ENCODE data around the gene MAB21L3.

The MAB21L3 gene

DNA sequence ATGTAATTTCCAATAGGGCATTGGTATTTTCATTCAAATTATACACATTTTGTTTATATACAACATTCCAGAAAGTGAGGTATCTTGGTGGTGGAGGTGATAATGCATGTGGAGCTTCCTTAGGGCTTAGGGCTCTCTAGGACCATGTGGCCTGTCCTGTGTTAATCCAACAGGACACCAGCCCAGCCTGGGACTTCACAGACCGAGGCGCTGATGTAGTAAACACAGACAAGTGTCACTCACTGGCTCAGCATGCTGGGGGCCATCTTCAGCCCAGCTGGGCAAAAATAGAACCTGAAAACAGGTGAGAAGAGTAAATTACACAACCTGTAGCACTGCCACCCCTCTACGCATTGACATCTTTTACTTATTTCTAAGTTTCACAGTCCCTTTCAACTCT, 66.7 kb downstream of the MAB21L3 start:
- TF ChIP-seq EZH2 (optimal IDR thresholded peaks at IDR 0.05; ENCODE audit: low read depth, low read length) (no peak), EZH2phosphoT487 (IDR thresholded peaks at IDR 0.05; ENCODE audit: low read length) (no peak)
- TF ChIP-seq, protein P1, sequence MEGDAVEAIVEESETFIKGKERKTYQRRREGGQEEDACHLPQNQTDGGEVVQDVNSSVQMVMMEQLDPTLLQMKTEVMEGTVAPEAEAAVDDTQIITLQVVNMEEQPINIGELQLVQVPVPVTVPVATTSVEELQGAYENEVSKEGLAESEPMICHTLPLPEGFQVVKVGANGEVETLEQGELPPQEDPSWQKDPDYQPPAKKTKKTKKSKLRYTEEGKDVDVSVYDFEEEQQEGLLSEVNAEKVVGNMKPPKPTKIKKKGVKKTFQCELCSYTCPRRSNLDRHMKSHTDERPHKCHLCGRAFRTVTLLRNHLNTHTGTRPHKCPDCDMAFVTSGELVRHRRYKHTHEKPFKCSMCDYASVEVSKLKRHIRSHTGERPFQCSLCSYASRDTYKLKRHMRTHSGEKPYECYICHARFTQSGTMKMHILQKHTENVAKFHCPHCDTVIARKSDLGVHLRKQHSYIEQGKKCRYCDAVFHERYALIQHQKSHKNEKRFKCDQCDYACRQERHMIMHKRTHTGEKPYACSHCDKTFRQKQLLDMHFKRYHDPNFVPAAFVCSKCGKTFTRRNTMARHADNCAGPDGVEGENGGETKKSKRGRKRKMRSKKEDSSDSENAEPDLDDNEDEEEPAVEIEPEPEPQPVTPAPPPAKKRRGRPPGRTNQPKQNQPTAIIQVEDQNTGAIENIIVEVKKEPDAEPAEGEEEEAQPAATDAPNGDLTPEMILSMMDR (IDR thresholded peaks at IDR 0.05; ENCODE audit: low read length) = no peak
- Histone ChIP-seq H4K20me1 (ENCODE audit: insufficient read depth, low read length) (no peaks in the 10 kb centered on the region), H3K79me2 (ENCODE audit: low read length) (no peaks in the 10 kb centered on the region)

DNA sequence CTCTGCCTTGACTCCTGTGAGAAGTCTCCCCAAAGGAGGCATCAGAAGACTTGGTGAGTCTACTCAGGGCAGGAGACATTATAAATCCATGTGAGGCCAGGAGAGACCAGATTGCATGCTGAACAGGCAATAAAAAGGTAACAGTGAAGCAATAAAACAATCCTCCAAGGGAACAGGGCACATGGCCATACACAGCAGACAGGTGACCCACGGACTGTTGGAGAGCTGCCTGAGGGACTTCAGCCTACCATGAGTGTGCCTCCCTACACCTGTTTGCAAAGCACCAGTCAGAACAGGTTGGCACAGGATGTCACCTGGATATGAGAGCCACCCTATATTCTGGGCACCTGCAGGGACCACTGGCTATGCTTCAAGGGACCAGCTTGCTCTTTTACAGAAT, 67.6 kb downstream of the MAB21L3 start:
- no peaks in the 10 kb centered on the region for H4K20me1 ChIP-seq (ENCODE audit: insufficient read depth, low read length)
- no peaks in the 10 kb centered on the region for H3K36me3 ChIP-seq (replicated peaks; ENCODE audit: insufficient read depth, low read length)
- no peak overlapping the region for H3K9ac ChIP-seq (ENCODE audit: low read length)
- H3K4me1 ChIP-seq (ENCODE audit: low read length) = no peaks in the 10 kb centered on the region
- H3K4me2 ChIP-seq (ENCODE audit: low read depth, low read length) = no peak overlapping the region
- no peaks in the 10 kb centered on the region for H3K79me2 ChIP-seq (ENCODE audit: low read length)
- H2AFZ ChIP-seq (ENCODE audit: low read length) = no peak overlapping the region
- no peak overlapping the region for H3K27ac ChIP-seq (ENCODE audit: low read length)
- H3F3A ChIP-seq (ENCODE audit: insufficient read depth, low read length) = no peaks in the 10 kb centered on the region
- H3K9me3 ChIP-seq (replicated peaks; ENCODE audit: insufficient read depth, low read length) = no peaks in the 10 kb centered on the region
- no peak for DNase-seq
- no peak overlapping the region for H3K4me3 ChIP-seq (ENCODE audit: low read length)
- TF ChIP-seq EZH2 (optimal IDR thresholded peaks at IDR 0.05; ENCODE audit: low read depth, low read length) (no peak), EZH2phosphoT487 (IDR thresholded peaks at IDR 0.05; ENCODE audit: low read length) (no peak)
- TF ChIP-seq, protein P1 (IDR thresholded peaks at IDR 0.05; ENCODE audit: low read length) = no peak
- no peaks in the 10 kb centered on the region for H3K27me3 ChIP-seq (replicated peaks; ENCODE audit: insufficient read depth, low read length)
- H3K9me2 ChIP-seq (replicated peaks; ENCODE audit: insufficient read depth, low read length) = no peaks in the 10 kb centered on the region

More for the DNA sequence above, 66.7 kb downstream of the MAB21L3 start:
- Histone ChIP-seq H3K27me3 (replicated peaks; ENCODE audit: insufficient read depth, low read length) (no peaks in the 10 kb centered on the region), H3K27ac (ENCODE audit: low read length) (no peak overlapping the region), H3K4me3 (ENCODE audit: low read length) (no peak overlapping the region), H3K9me2 (replicated peaks; ENCODE audit: insufficient read depth, low read length) (no peaks in the 10 kb centered on the region), H2AFZ (ENCODE audit: low read length) (no peak overlapping the region), H3K4me1 (ENCODE audit: low read length) (no peaks in the 10 kb centered on the region), H3K9ac (ENCODE audit: low read length) (no peak overlapping the region), H3K9me3 (replicated peaks; ENCODE audit: insufficient read depth, low read length) (no peaks in the 10 kb centered on the region), H3F3A (ENCODE audit: insufficient read depth, low read length) (no peaks in the 10 kb centered on the region), H3K36me3 (replicated peaks; ENCODE audit: insufficient read depth, low read length) (no peaks in the 10 kb centered on the region), H3K4me2 (ENCODE audit: low read depth, low read length) (no peak overlapping the region)
- DNase-seq = no peak

DNA sequence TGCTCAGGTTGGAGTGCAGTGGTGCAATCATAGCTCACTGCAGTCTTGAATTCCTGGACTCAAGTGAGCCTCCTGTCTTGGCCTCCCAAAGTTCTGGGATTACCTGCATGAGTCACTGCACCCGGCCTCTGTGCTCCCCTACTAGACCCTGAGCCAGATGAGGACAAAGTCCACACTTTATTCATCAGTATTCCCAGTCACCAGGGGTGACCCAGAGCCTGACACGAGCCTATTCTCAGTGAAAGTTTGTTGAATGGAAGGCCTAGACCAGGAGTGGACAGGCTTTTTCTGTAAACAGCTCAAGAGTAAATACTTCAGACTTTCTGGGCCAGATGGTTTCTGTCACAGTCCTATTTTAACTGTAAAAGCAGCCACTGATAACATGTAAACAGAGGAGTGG, 68.2 kb downstream of the MAB21L3 start:
- no peak for TF ChIP-seq EZH2 (optimal IDR thresholded peaks at IDR 0.05; ENCODE audit: low read depth, low read length)
- TF ChIP-seq, protein P1 (IDR thresholded peaks at IDR 0.05; ENCODE audit: low read length) = no peak
- no peak for TF ChIP-seq EZH2phosphoT487 (IDR thresholded peaks at IDR 0.05; ENCODE audit: low read length)
- no peaks in the 10 kb centered on the region for H3K27me3 ChIP-seq (replicated peaks; ENCODE audit: insufficient read depth, low read length)

More for the DNA sequence above, 68.2 kb downstream of the MAB21L3 start:
- Histone ChIP-seq H3F3A (ENCODE audit: insufficient read depth, low read length) (no peaks in the 10 kb centered on the region), H3K36me3 (replicated peaks; ENCODE audit: insufficient read depth, low read length) (no peaks in the 10 kb centered on the region), H3K4me2 (ENCODE audit: low read depth, low read length) (no peak overlapping the region), H3K4me3 (ENCODE audit: low read length) (no peak overlapping the region), H3K9ac (ENCODE audit: low read length) (no peak overlapping the region), H3K9me2 (replicated peaks; ENCODE audit: insufficient read depth, low read length) (no peaks in the 10 kb centered on the region), H3K4me1 (ENCODE audit: low read length) (no peaks in the 10 kb centered on the region), H4K20me1 (ENCODE audit: insufficient read depth, low read length) (no peaks in the 10 kb centered on the region), H3K27ac (ENCODE audit: low read length) (no peak overlapping the region), H3K79me2 (ENCODE audit: low read length) (no peaks in the 10 kb centered on the region), H3K9me3 (replicated peaks; ENCODE audit: insufficient read depth, low read length) (no peaks in the 10 kb centered on the region), H2AFZ (ENCODE audit: low read length) (no peak overlapping the region)
- DNase-seq = no peak

Measured in MM.1S (cell line).